ENCODE results near the gene ZNF174.

The ZNF174 gene

GRCh38 chr16:3363793-3364192, 37.2 kb upstream of the ZNF174 start:
- ChIA-PET POLR2A (ENCODE audit: low non-redundant PET) (no interaction called here), CTCF (interaction anchor here (0.7 kb wide), 1 partner anchor 22 kb away, joined by 5 read pairs; no protein-coding TSS in a partner anchor)
- no peak overlapping the region for H3K27ac ChIP-seq
- DNase-seq (ENCODE audit: low spot score), result no peak
- no peak for TF ChIP-seq CTCF (conservative IDR thresholded peaks at IDR 0.05; ENCODE audit: low read depth)

- TF ChIP-seq CTCF (conservative IDR thresholded peaks at IDR 0.05; ENCODE audit: low read depth), result no peak
- POLR2A ChIA-PET (ENCODE audit: low non-redundant PET), result interaction anchor here (0.7 to 1.0 kb wide), 2 partner anchors 36 to 38 kb away, joined by 3 to 5 read pairs; partner anchors contain the start of genes ZNF174 and ZSCAN32
- H3K27ac ChIP-seq, result peak overlapping the region; percentile 84
- CTCF ChIA-PET, result interaction anchor here (0.6 to 1.0 kb wide), 4 partner anchors 36 to 191 kb away, joined by 3 read pairs; partner anchors contain the start of genes ZNF174 and ZSCAN32
- DNase-seq (ENCODE audit: low spot score), result peak; percentile 84
Observed at GRCh38 chr16:3364774-3365427, 36.1 kb upstream of the ZNF174 start.

- TF ChIP-seq CTCF (conservative IDR thresholded peaks at IDR 0.05; ENCODE audit: low read depth), result no peak
- ChIA-PET POLR2A (ENCODE audit: low non-redundant PET) (no interaction called here), CTCF (no interaction called here)
- no peak for DNase-seq (ENCODE audit: low spot score)
- H3K27ac ChIP-seq, result no peak overlapping the region
Observed at GRCh38 chr16:3369073-3369472, 31.9 kb upstream of the ZNF174 start.

GRCh38 chr16:3375680-3376079, 25.3 kb upstream of the ZNF174 start:
- TF ChIP-seq CTCF (conservative IDR thresholded peaks at IDR 0.05; ENCODE audit: low read depth), result no peak
- no peak overlapping the region for H3K27ac ChIP-seq
- CTCF ChIA-PET, result no interaction called here
- POLR2A ChIA-PET (ENCODE audit: low non-redundant PET), result no interaction called here
- no peak for DNase-seq (ENCODE audit: low spot score)

GRCh38 chr16:3377917-3378316, 23.1 kb upstream of the ZNF174 start:
- TF ChIP-seq CTCF (conservative IDR thresholded peaks at IDR 0.05; ENCODE audit: low read depth), result no peak
- no peak overlapping the region for H3K27ac ChIP-seq
- POLR2A ChIA-PET (ENCODE audit: low non-redundant PET), result no interaction called here
- CTCF ChIA-PET, result no interaction called here
- DNase-seq (ENCODE audit: low spot score), result no peak

- no peak for DNase-seq (ENCODE audit: low spot score)
- TF ChIP-seq CTCF (conservative IDR thresholded peaks at IDR 0.05; ENCODE audit: low read depth), result no peak
- POLR2A ChIA-PET (ENCODE audit: low non-redundant PET), result no interaction called here
- no peak overlapping the region for H3K27ac ChIP-seq
- CTCF ChIA-PET, result no interaction called here
Observed at GRCh38 chr16:3383045-3383448, 18.0 kb upstream of the ZNF174 start.
